SK-N-MC (cell line): ENCODE results near the gene CYP19A1.

ENCODE experiments used
- EZH2 ChIP-seq: fragments of 200-600 bp; sonication (generic); IDR thresholded peaks from one replicate; pipeline ENCODE4 v1.6.1; 2017; ENCODE audit warnings: antibody characterized with exemption
- FOXP2 ChIP-seq: optimal IDR thresholded peaks from 2 replicates; pipeline ENCODE3; 2011; ENCODE audit warnings: mild to moderate bottlenecking, moderate library complexity; ENCODE audit not compliant: insufficient read depth; ENCODE audit errors: extremely low read length, control extremely low read depth
- POLR2AphosphoS5 ChIP-seq: IDR thresholded peaks from 2 replicates; pipeline ENCODE4 v1.6.1; 2012; ENCODE audit warnings: mild to moderate bottlenecking, low read depth, low read length, borderline replicate concordance

DNA sequence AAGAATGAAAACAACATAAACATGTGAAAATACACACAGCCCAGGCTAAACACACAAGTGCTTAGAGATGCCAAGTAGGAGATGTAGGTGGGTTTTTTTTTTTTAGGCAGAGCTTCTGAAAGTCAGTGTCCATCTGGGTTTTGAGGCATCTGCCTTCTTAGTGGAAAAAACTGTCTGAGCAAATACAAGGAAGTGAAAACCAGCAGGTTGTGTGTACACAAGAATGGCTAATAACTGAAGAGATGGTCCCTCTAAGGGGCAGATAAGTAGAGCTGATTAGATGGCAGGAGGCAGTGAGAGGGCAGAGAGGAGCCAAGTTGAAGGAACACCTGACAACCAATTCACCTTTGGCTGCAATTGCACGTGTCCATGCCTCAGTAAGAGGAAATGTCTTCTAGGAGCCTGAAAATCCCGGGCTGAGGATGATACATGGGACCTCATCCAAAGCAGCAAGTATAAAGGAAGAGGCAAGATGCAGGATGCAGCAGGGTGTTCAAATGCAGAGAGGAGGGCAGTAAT lies 34.9 kb downstream of the CYP19A1 start:
- no peak for TF ChIP-seq POLR2AphosphoS5
- TF ChIP-seq EZH2: no peak
- no peak for TF ChIP-seq FOXP2
